K562 (cell line): ENCODE data around the gene DOCK3.

Experiments
- BRD9 ChIP-seq: fragments of 450-650 bp; IDR thresholded peaks from 2 replicates; pipeline ENCODE4 v1.6.1; 2018; ENCODE audit warnings: low read depth; ENCODE audit not compliant: partially characterized antibody
- CEBPG ChIP-seq, 3 experiments: fragments of 200-800 bp in 1 of 3; sonication (Bioruptor generic) in 1 of 3; sonication (generic) in 1 of 3; formaldehyde crosslinking in 1 of 3; IDR thresholded peaks in 2 of 3; conservative IDR thresholded peaks in 1 of 3; 2 replicates each; pipeline versions ENCODE4 v1.6.1 to v1.8.0; 2016 to 2022; ENCODE audit warnings: missing compliant biosample characterization in 2 of 3, missing genetic modification characterization in 2 of 3, mild to moderate bottlenecking in 1 of 3, missing genetic modification reagents in 1 of 3
- EHMT2 ChIP-seq: fragments of 450-650 bp; IDR thresholded peaks from 2 replicates; pipeline ENCODE4 v1.6.1; 2018; ENCODE audit warnings: antibody characterized with exemption
- FOXA1 ChIP-seq: fragments of 450-650 bp; IDR thresholded peaks from 2 replicates; pipeline ENCODE4 v1.6.1; 2016; ENCODE audit warnings: mild to moderate bottlenecking, borderline replicate concordance
- GABPB1 ChIP-seq: sonication (generic); formaldehyde crosslinking; IDR thresholded peaks from 2 replicates; pipeline ENCODE4 v1.8.0; 2022; ENCODE audit warnings: mild to moderate bottlenecking, missing genetic modification reagents
- HNRNPLL ChIP-seq: fragments of 200-400 bp; formaldehyde crosslinking; IDR thresholded peaks from 2 replicates; pipeline ENCODE4 v1.6.1; 2017; ENCODE audit warnings: low read length, low read depth, mild to moderate bottlenecking; ENCODE audit not compliant: poor library complexity, severe bottlenecking
- POLR2A ChIP-seq: fragments of 450-650 bp; conservative IDR thresholded peaks from 2 replicates; pipeline ENCODE4 v1.6.1; 2016
- POLR2AphosphoS5 ChIP-seq: IDR thresholded peaks from 2 replicates; pipeline ENCODE4 v1.6.1; 2011; ENCODE audit warnings: mild to moderate bottlenecking, low read depth, low read length, moderate library complexity; ENCODE audit not compliant: control insufficient read depth, insufficient read depth
- SP2 ChIP-seq: IDR thresholded peaks from 2 replicates; pipeline ENCODE4 v1.6.1; 2011; ENCODE audit warnings: mild to moderate bottlenecking, low read depth, low read length, moderate library complexity; ENCODE audit not compliant: poor library complexity, severe bottlenecking; ENCODE audit errors: extremely low read depth
- ZNF146 ChIP-seq: IDR thresholded peaks from one replicate; pipeline ENCODE4 v1.6.1; 2018; ENCODE audit warnings: missing compliant biosample characterization; ENCODE audit not compliant: unreplicated experiment
- TF ChIP-seq, protein P1 (sequence below): sonication (generic); formaldehyde crosslinking; IDR thresholded peaks from 2 replicates; pipeline ENCODE4 v1.9.0; 2022; ENCODE audit warnings: mild to moderate bottlenecking, missing genetic modification reagents
- TF ChIP-seq, protein P2 (sequence below), 2 experiments: fragments of 450-650 bp in 1 of 2; sonication (generic) in 1 of 2; formaldehyde crosslinking in 1 of 2; IDR thresholded peaks in 1 of 2; conservative IDR thresholded peaks in 1 of 2; 2 replicates each; pipeline versions ENCODE4 v1.6.1 to v1.8.1; 2016 to 2023; ENCODE audit warnings: mild to moderate bottlenecking in 2 of 2, moderate library complexity in 2 of 2, inconsistent platforms in 1 of 2, missing genetic modification reagents in 1 of 2

DNA sequence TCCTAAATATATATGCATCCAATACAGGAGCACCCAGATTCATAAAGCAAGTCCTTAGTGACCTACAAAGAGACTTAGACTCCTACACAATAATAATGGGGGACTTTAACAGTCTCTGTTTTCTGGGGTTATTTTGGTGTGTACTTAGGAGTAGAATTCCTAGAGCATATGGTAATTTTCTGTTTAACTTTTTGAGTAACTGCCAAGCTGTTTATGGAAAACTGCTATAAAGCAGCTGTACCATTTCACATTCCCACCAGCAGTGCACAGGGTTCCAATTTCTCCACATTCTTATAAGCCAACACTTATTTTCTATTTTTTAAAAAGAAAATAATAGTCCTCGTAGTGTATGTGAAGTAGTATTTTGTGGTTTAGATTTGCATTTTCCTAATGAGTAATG lies 68.9 kb downstream of the DOCK3 start:
- TF ChIP-seq FOXA1 (no peak), BRD9 (no peak), EHMT2 (no peak), GABPB1 (no peak), POLR2AphosphoS5 (no peak), CEBPG (CRISPR knock-in tag; IDR thresholded peaks at IDR 0.05) (no peak), CEBPG (tag; conservative IDR thresholded peaks at IDR 0.05 in 1 of 2, IDR thresholded peaks at IDR 0.05 in 1 of 2) (no peak), SP2 (no peak), POLR2A (no peak), HNRNPLL (no peak), ZNF146 (CRISPR knock-in tag) (no peak)
- TF ChIP-seq, protein P1, sequence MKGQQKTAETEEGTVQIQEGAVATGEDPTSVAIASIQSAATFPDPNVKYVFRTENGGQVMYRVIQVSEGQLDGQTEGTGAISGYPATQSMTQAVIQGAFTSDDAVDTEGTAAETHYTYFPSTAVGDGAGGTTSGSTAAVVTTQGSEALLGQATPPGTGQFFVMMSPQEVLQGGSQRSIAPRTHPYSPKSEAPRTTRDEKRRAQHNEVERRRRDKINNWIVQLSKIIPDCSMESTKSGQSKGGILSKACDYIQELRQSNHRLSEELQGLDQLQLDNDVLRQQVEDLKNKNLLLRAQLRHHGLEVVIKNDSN (CRISPR knock-in tag) = no peak
- TF ChIP-seq, protein P2, sequence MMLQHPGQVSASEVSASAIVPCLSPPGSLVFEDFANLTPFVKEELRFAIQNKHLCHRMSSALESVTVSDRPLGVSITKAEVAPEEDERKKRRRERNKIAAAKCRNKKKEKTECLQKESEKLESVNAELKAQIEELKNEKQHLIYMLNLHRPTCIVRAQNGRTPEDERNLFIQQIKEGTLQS (IDR thresholded peaks at IDR 0.05) = no peak
- TF ChIP-seq, protein P2 (CRISPR knock-in tag; conservative IDR thresholded peaks at IDR 0.05) = no peak
